Dermis microvascular lymphatic vessel endothelial cell (primary cell): ENCODE data around the gene AFAP1L2. TPM values are rescaled to one million over a fixed set of nuclear protein-coding genes. Genes with fewer than 3 reads are reported as not detected.

ENCODE experiments used
- DNase-seq, 2 donors: peaks; one replicate each; pipeline versions ENCODE4 v3.0.0 to v3.0.0-alpha.2; 2010; ENCODE audit warnings: low read depth in 2 of 2
- total RNA-seq: library from RNA; depleted of rRNA; stranded (reverse); fragments of >200 nt; gene quantifications from 2 replicates; pipeline ENCODE4 v1.2.1, GENCODE V29; 2014

Gene AFAP1L2
- total RNA-seq, 1 donor from 2014 or later = 1.2 TPM

- no peak for DNase-seq
These were observed 111.2 kb downstream of the AFAP1L2 start for GRCh38 chr10:114293075-114293474.

DNA sequence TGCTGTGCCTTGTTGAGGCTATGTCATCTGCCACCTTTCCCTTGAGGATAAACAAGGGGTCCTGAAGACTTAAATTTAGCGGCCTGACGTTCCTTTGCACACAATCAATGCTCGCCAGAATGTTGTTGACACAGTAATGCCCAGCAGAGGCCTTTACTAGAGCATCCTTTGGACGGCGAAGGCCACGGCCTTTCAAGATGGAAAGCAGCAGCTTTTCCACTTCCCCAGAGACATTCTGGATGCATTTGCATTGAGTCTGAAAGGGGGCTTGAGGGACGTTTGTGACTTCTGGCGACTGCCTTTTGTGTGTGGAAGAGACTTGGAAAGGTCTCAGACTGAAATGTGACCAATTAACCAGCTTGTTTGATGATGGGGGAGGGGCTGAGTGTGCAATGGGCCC lies 112.8 kb downstream of the AFAP1L2 start:
- no peak for DNase-seq

- no peak for DNase-seq
These were observed 113.2 kb downstream of the AFAP1L2 start for GRCh38 chr10:114291076-114291475.

DNA sequence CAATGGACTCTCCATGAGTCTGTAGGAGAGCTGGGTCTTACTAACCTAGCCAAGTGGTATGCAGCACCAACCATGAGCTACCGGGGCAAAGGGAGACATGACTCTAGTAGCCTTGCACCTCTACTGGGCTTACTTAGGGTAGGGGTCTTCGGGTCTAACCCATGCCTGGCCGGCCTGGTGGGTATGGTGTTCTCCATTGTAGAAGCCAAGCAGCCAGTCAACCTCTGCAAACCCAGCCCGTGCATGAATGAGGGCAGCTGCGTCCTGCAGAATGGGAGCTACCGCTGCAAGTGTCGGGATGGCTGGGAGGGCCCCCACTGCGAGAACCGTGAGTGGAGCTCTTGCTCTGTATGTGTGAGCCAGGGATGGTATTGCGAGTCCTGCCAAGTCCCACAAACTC lies 114.3 kb downstream of the AFAP1L2 start:
- DNase-seq = no peak

- DNase-seq = no peak
These were observed 115.2 kb downstream of the AFAP1L2 start for GRCh38 chr10:114289096-114289436.

- peak in 1 of 2 donors; percentile 13 for DNase-seq
These were observed 115.7 kb downstream of the AFAP1L2 start for GRCh38 chr10:114288424-114289095.

- no peak for DNase-seq
These were observed 117.4 kb downstream of the AFAP1L2 start for GRCh38 chr10:114286921-114287320.

DNA sequence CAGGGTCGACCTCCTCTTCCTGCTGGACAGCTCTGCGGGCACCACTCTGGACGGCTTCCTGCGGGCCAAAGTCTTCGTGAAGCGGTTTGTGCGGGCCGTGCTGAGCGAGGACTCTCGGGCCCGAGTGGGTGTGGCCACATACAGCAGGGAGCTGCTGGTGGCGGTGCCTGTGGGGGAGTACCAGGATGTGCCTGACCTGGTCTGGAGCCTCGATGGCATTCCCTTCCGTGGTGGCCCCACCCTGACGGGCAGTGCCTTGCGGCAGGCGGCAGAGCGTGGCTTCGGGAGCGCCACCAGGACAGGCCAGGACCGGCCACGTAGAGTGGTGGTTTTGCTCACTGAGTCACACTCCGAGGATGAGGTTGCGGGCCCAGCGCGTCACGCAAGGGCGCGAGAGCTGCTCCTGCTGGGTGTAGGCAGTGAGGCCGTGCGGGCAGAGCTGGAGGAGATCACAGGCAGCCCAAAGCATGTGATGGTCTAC lies 118.3 kb downstream of the AFAP1L2 start:
- DNase-seq = no peak

- DNase-seq = no peak
These were observed 119.8 kb downstream of the AFAP1L2 start for GRCh38 chr10:114284346-114285071.

DNA sequence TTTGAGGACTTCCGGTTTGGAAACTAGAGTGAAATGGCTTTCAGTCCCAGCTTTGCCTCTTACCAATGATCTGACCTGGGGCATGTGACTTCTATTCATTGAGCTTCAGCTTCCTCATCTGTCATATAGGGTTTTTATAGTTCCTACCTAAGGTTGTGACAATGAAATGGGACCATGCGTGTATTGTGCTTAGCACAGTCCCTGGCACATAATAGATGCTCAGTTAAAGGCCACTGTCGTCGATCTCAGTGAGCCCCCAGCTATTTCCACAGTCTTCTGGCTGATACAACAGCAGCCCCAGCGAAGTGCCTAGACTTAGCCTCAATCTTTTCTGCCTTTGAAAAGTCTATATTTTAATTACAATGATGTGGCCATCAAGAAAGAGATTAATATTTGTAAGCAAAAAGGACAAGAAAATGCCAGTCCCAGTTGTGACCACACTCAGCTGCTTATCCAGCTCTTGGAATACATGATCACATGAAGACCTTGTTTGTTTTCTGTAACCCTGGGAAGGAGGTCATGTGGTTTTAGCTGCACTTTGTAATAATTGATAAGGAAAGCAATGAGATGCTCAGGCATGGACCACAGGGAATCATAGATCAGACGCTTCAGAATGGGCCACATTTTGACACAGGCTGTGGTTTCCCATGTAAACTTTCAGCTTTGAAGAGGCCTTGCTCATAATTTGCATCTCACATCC lies 120.6 kb downstream of the AFAP1L2 start:
- no peak for DNase-seq

- no peak for DNase-seq
These were observed 121.2 kb downstream of the AFAP1L2 start for GRCh38 chr10:114283091-114283490.

DNA sequence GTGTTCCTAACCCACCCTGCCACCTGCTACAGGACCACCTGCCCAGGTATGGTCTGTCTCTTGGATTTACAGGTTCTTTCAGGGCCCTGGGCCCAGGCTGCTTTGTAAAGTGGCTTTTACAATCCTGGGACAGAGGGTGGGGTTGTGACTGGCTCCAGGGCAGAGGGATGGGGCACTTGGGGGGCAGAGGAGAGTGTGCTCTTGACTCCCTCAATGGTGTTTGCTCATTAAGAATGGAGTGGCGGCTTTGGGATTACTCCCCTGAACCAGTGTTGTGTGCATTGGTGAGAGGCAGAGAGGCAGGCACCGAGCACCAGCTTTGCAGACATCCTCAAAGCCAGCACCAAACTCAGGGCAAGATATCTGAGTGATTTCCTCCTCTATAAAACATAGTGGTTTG lies 121.8 kb downstream of the AFAP1L2 start:
- DNase-seq = no peak

DNA sequence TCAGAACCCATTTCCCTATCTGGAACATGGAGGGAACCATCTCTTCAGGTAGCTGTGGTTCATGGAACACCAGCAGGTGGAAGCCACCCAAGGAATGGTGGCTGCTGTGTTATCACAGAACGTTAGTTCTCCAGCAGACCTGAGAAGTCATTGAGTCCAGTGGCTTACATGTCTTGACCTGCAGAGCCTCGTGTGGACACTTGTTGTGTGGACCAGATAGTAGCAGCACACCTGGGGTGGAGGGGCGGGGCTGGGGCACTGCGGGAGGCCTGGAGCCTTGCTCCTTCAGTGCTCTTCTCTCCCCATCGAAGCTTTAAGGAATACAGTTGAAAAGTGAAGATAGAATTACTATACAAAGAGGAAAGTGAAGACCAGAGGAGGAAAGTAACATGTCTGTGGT lies 122.8 kb downstream of the AFAP1L2 start:
- DNase-seq = no peak

DNA sequence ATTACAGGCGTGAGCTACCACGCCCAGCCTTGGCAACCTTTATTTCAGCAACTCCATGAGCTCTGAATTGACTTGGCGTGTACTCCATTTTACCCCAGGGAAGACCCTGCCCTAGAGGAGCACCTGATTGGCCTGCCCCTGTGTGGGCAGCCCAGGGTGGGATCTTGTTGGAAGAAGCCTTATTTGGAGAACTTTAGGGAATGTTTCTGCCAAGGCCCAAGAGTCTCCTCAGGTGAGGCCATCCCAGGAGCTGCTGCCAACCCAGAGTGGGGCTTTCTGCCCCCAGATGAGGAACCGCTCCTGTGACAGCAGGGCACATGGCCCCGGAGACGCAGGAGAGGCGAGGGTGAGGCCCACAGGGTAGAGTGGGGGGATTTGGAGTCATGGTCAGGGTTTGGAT lies 123.3 kb downstream of the AFAP1L2 start:
- no peak for DNase-seq

GRCh38 chr10:114279901-114280644 lies 124.2 kb downstream of the AFAP1L2 start:
- DNase-seq = no peak

DNA sequence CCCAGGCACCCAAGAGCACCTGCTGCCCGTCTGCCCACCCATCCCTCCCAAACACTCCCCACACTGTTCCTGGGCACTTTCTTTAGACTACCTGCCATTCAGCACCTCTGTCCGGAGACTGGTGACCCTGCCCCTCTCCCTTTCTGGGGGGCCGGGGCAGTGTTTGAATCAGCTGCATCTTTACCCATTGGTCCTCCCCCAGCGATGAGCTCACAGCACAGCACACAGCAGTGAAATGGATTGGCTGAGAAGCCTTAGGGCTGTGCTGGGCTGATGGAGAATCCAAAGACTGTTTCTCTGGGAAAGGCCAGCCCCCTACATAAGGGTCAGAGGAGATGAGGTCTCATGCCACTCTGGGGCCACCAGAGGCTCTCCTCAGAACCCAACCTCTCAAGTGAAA lies 125.0 kb downstream of the AFAP1L2 start:
- DNase-seq = no peak

- DNase-seq = no peak
These were observed 125.5 kb downstream of the AFAP1L2 start for GRCh38 chr10:114278884-114279191.

DNA sequence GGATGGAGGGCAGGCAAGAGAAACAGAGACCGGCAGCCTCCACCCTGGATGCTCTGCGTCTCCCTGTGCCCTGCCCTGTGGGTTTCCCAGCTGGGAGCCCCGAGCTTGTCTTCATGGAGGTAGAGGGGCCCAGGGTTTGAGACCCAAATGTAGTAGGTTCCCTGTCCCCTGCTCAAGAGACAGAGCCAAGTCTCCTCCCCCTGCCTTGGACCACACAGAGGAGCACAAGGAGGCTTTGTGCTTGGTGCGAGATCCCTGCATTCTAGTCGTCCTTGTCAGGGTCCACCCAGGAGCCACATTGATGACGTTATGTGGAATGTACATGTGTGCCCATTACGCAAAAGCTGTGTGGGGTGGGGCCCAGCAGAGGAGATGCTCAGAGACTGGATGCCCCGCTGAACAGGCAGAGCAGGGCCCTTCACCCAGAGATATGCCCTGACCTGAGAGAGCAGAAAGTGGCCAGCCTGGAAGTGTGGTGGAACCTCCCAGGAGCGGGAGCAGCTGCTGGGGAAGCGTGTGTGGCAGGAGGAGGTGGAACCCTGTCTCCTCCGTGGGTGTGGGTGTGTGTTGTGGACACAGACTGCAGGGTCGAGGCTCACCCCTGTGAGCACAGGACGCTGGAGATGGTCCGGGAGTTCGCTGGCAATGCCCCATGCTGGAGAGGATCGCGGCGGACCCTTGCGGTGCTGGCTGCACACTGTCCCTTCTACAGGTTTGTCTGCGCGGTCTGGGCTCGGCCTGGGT lies 126.0 kb downstream of the AFAP1L2 start:
- no peak for DNase-seq

GRCh38 chr10:114276671-114277070 lies 127.6 kb downstream of the AFAP1L2 start:
- DNase-seq = no peak

DNA sequence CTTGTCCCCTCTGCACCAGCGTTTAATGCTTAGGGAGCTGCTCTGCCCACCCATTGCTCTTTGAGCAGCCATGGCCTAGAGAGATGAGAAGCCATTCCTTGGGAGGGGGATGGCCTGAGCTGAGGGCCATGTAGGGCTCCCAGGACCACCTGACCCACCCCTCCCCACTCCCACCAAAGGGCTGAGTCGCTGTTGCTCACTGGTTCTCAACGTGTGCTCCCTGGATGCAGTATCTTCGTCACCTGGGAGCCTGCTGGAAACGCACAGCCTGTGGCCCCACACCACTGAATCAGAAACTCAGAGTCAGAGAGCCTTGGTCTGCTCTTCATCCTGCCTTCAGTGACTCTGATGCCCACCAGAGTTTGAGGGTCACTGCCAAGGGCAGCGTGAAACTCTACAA lies 128.2 kb downstream of the AFAP1L2 start:
- DNase-seq = no peak
